Nephron (organoid): Measurements from ENCODE around the gene FLNA.
"Not testable (repeated sequence)": the region's sequence is repeated elsewhere in the genome, so short reads cannot be mapped to it uniquely, and the experiment has no call there.

Experiments
- H3K27ac Mint-ChIP-seq, 3 experiments: 2 replicates each; pipeline ENCODE4 v1.8.0; 2020; ENCODE audit warnings: mixed read lengths in 3 of 3, mild to moderate bottlenecking in 2 of 3, moderate library complexity in 1 of 3
- H3K27me3 Mint-ChIP-seq: 2 replicates; pipeline ENCODE4 v1.8.0; 2021; ENCODE audit warnings: low read depth, mild to moderate bottlenecking, moderate library complexity, mixed read lengths
- H3K36me3 Mint-ChIP-seq: 2 replicates; pipeline ENCODE4 v1.8.0; 2020; ENCODE audit warnings: low read depth, mixed read lengths
- H3K4me1 Mint-ChIP-seq: 2 replicates; pipeline ENCODE4 v1.8.0; 2020; ENCODE audit warnings: mixed read lengths
- H3K4me3 Mint-ChIP-seq, 3 experiments: 2 replicates each; pipeline ENCODE4 v1.8.0; 2020; ENCODE audit warnings: mild to moderate bottlenecking in 3 of 3, mixed read lengths in 3 of 3, moderate library complexity in 2 of 3
- H3K9me3 Mint-ChIP-seq: 2 replicates; pipeline ENCODE4 v1.8.0; 2020; ENCODE audit warnings: mixed read lengths
- CTCF ChIP-seq, 3 experiments: fragments of 200-600 bp; sonication (generic); IDR thresholded peaks; one replicate each; pipeline ENCODE4 v1.5.0; 2021; ENCODE audit warnings: antibody characterized with exemption in 3 of 3; ENCODE audit not compliant: unreplicated experiment in 3 of 3

FLNA gene

GRCh38 chrX:154304846-154305245 lies 69.6 kb downstream of the FLNA start:
- H3K27ac Mint-ChIP-seq: no peak overlapping the region
- no peak for TF ChIP-seq CTCF (IDR thresholded peaks at IDR 0.05; ENCODE audit: unreplicated experiment in 3 of 3)
- no peak overlapping the region for H3K4me3 Mint-ChIP-seq
- peaks cover 7% of the 10 kb centered on the region for H3K4me1 Mint-ChIP-seq
- H3K36me3 Mint-ChIP-seq: no peaks in the 10 kb centered on the region
- H3K27me3 Mint-ChIP-seq: peaks cover 11% of the 10 kb centered on the region
- H3K9me3 Mint-ChIP-seq: peaks cover 30% of the 10 kb centered on the region

- no peak for TF ChIP-seq CTCF (IDR thresholded peaks at IDR 0.05; ENCODE audit: unreplicated experiment in 3 of 3)
- no peaks in the 10 kb centered on the region for H3K36me3 Mint-ChIP-seq
- peaks cover 28% of the 10 kb centered on the region for H3K9me3 Mint-ChIP-seq
- peaks cover 7% of the 10 kb centered on the region for H3K4me1 Mint-ChIP-seq
- no peak overlapping the region for H3K4me3 Mint-ChIP-seq
- peak overlapping the region in 1 of 3 experiments; percentile 4 for H3K27ac Mint-ChIP-seq
- H3K27me3 Mint-ChIP-seq: peaks cover 15% of the 10 kb centered on the region
Observed at GRCh38 chrX:154303476-154303875, 71.0 kb downstream of the FLNA start.

- peaks cover 15% of the 10 kb centered on the region for H3K27me3 Mint-ChIP-seq
- peaks cover 26% of the 10 kb centered on the region for H3K9me3 Mint-ChIP-seq
- H3K4me1 Mint-ChIP-seq, H3K4me3 Mint-ChIP-seq, H3K27ac Mint-ChIP-seq, H3K36me3 Mint-ChIP-seq: not testable (repeated sequence)
Observed at GRCh38 chrX:154302998-154303397, 71.4 kb downstream of the FLNA start.

- no peaks in the 10 kb centered on the region for H3K36me3 Mint-ChIP-seq
- no peak overlapping the region for H3K27ac Mint-ChIP-seq
- no peak for TF ChIP-seq CTCF (IDR thresholded peaks at IDR 0.05; ENCODE audit: unreplicated experiment in 3 of 3)
- peaks cover 20% of the 10 kb centered on the region for H3K9me3 Mint-ChIP-seq
- peaks cover 15% of the 10 kb centered on the region for H3K27me3 Mint-ChIP-seq
- H3K4me1 Mint-ChIP-seq: peaks cover 7% of the 10 kb centered on the region
- no peak overlapping the region for H3K4me3 Mint-ChIP-seq
Observed at GRCh38 chrX:154300816-154301215, 73.6 kb downstream of the FLNA start.
